Neural cell (in vitro differentiated cells): ENCODE data around the gene MLLT3.

ENCODE experiments used
- EZH2 ChIP-seq: fragments of 200-600, 300-800 bp; shearing (Covaris generic), sonication (generic); IDR thresholded peaks from 2 replicates; pipeline ENCODE4 v1.6.1; 2014; ENCODE audit warnings: antibody characterized with exemption, low read length, borderline replicate concordance, mild to moderate bottlenecking; ENCODE audit not compliant: insufficient read depth, poor library complexity, severe bottlenecking
- POLR2AphosphoS5 ChIP-seq: IDR thresholded peaks from 2 replicates; pipeline ENCODE4 v1.6.1; 2012
- RAD21 ChIP-seq: fragments of 450-650 bp; conservative IDR thresholded peaks from 2 replicates; pipeline ENCODE4 v1.6.1; 2014; ENCODE audit warnings: antibody characterized with exemption, mild to moderate bottlenecking, moderate library complexity
- TF ChIP-seq, protein P1 (sequence below): fragments of 450-650 bp; IDR thresholded peaks from 2 replicates; pipeline ENCODE4 v1.5.1; 2014; ENCODE audit warnings: antibody characterized with exemption, mild to moderate bottlenecking, moderate library complexity; ENCODE audit not compliant: poor library complexity, severe bottlenecking
- TF ChIP-seq, protein P2 (sequence below): IDR thresholded peaks from 2 replicates; pipeline ENCODE4 v1.6.1; 2012; ENCODE audit warnings: borderline replicate concordance

DNA sequence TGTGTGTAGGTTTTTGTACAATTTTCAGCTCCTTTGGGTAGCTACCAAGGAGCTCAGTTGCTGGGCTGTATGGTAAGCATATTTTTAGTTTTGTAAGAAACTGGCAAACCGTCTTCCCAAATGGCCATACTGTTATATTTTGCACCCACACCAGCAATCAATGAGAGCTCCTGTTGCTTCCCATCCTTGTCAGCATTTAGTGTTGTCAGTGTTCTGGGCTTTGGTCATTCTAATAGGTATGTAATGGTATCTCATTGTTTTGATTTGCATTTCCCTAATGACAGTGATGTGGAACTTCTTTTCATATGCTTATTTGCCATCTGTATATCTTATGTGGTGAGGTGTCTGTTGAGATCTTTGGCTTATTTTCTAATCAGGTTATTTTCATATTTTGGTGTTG, 320.1 kb downstream of the MLLT3 start:
- TF ChIP-seq, protein P1, sequence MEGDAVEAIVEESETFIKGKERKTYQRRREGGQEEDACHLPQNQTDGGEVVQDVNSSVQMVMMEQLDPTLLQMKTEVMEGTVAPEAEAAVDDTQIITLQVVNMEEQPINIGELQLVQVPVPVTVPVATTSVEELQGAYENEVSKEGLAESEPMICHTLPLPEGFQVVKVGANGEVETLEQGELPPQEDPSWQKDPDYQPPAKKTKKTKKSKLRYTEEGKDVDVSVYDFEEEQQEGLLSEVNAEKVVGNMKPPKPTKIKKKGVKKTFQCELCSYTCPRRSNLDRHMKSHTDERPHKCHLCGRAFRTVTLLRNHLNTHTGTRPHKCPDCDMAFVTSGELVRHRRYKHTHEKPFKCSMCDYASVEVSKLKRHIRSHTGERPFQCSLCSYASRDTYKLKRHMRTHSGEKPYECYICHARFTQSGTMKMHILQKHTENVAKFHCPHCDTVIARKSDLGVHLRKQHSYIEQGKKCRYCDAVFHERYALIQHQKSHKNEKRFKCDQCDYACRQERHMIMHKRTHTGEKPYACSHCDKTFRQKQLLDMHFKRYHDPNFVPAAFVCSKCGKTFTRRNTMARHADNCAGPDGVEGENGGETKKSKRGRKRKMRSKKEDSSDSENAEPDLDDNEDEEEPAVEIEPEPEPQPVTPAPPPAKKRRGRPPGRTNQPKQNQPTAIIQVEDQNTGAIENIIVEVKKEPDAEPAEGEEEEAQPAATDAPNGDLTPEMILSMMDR, result no peak
- TF ChIP-seq POLR2AphosphoS5 (no peak), EZH2 (no peak), RAD21 (no peak)
- TF ChIP-seq, protein P2, sequence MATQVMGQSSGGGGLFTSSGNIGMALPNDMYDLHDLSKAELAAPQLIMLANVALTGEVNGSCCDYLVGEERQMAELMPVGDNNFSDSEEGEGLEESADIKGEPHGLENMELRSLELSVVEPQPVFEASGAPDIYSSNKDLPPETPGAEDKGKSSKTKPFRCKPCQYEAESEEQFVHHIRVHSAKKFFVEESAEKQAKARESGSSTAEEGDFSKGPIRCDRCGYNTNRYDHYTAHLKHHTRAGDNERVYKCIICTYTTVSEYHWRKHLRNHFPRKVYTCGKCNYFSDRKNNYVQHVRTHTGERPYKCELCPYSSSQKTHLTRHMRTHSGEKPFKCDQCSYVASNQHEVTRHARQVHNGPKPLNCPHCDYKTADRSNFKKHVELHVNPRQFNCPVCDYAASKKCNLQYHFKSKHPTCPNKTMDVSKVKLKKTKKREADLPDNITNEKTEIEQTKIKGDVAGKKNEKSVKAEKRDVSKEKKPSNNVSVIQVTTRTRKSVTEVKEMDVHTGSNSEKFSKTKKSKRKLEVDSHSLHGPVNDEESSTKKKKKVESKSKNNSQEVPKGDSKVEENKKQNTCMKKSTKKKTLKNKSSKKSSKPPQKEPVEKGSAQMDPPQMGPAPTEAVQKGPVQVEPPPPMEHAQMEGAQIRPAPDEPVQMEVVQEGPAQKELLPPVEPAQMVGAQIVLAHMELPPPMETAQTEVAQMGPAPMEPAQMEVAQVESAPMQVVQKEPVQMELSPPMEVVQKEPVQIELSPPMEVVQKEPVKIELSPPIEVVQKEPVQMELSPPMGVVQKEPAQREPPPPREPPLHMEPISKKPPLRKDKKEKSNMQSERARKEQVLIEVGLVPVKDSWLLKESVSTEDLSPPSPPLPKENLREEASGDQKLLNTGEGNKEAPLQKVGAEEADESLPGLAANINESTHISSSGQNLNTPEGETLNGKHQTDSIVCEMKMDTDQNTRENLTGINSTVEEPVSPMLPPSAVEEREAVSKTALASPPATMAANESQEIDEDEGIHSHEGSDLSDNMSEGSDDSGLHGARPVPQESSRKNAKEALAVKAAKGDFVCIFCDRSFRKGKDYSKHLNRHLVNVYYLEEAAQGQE, result no peak
